Small intestine (tissue), 7 donors: ENCODE measurements around the gene GPRC5C. TPM values are rescaled to one million over a fixed set of nuclear protein-coding genes. Genes with fewer than 3 reads are reported as not detected.

Experiments
- DNase-seq, 2 donors: peaks; one replicate each; pipeline versions ENCODE4 v3.0.0 to v3.0.0-alpha.2; 2013
- FAIRE-seq: peaks from 2 replicates; lab custom pipeline; 2012; peaks lifted over from hg19 to GRCh38; lab: Jason Lieb, UNC
- H3K27ac ChIP-seq, 3 donors: one replicate each; pipeline ENCODE4 v1.5.1; 2013; ENCODE audit warnings: low read length in 2 of 3, mild to moderate bottlenecking in 2 of 3, control low read depth in 1 of 3, inconsistent platforms in 1 of 3, low read depth in 1 of 3, moderate library complexity in 1 of 3
- H3K27me3 ChIP-seq, 3 donors: one replicate each; pipeline ENCODE4 v1.6.1; 2013; ENCODE audit warnings: low read length in 3 of 3, inconsistent platforms in 1 of 3; ENCODE audit not compliant: control insufficient read depth in 3 of 3, insufficient read depth in 3 of 3
- H3K36me3 ChIP-seq, 3 donors: one replicate each; pipeline ENCODE4 v1.6.1; 2013; ENCODE audit warnings: low read length in 3 of 3, inconsistent platforms in 1 of 3, low read depth in 1 of 3, mild to moderate bottlenecking in 1 of 3, moderate library complexity in 1 of 3; ENCODE audit not compliant: control insufficient read depth in 3 of 3, insufficient read depth in 2 of 3
- H3K4me1 ChIP-seq, 3 donors: one replicate each; pipeline ENCODE4 v1.6.1; 2013; ENCODE audit warnings: low read length in 2 of 3, inconsistent platforms in 1 of 3, low read depth in 1 of 3, mild to moderate bottlenecking in 1 of 3, moderate library complexity in 1 of 3; ENCODE audit not compliant: control insufficient read depth in 3 of 3, insufficient read depth in 2 of 3
- H3K4me3 ChIP-seq, 3 donors: one replicate each; pipeline ENCODE4 v1.5.1; 2013; ENCODE audit warnings: low read length in 3 of 3, control low read depth in 1 of 3, inconsistent platforms in 1 of 3, low read depth in 1 of 3, mild to moderate bottlenecking in 1 of 3, moderate library complexity in 1 of 3
- H3K9me3 ChIP-seq, 2 donors: one replicate each; pipeline ENCODE4 v1.6.1; 2013; ENCODE audit warnings: low read depth in 1 of 2, low read length in 1 of 2; ENCODE audit not compliant: control insufficient read depth in 2 of 2, insufficient read depth in 1 of 2
- WGBS, 3 donors: extraction: QIAGEN DNeasy Blood & Tissue Kit; methylation state at CpG; one replicate each; pipeline ENCODE4 v1.1.7; 2013; 5-methylcytosine and 5-hydroxymethylcytosine counted together
- polyA plus RNA-seq, 4 donors: library from polyadenylated mRNA; stranded (reverse) in 3 of 4; unstranded in 1 of 4; fragments of 200-250 nt in 3 of 4; fragments of 120-200 nt in 1 of 4; gene quantifications; one replicate each; pipeline versions ENCODE4 v1.2.1 to v1.2.3, GENCODE V29; 2013
- donor health status: healthy with polysubstance abuse.
- donor health status: control.
- donor health status: control.
- donor health status: Bipolar disorder and iron deficiency.
- donor health status: healthy.

GPRC5C gene
- polyA plus RNA-seq, 4 donors = 41.3 to 72.8 (median 48.1) TPM

DNA sequence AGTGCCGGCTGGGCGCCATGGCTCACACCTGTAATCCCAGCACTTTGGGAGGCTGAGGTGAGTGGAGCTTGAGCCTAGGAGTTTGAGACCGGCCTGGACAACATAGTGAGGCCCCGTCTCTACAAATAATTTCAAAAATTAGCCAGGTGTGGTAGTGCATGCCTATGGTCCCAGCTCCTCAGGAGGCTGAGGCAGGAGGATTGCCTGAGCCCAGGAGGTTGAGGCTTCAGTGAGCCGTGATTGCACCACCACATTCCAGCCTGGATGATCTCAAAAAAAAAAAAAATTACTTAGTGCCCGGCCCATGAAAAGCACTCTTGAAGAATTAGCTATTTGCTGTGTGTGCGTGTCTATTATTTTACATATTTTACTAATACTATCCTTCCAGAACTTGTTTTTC, 9.6 kb downstream of the GPRC5C start:
- no peak for DNase-seq
- Histone ChIP-seq H3K27me3 (no peaks in the 10 kb centered on the region), H3K36me3 (peaks cover 0 to 55% (median 0%) of the 10 kb centered on the region in 3 donors), H3K27ac (no peak overlapping the region), H3K4me1 (peaks cover 6 to 28% (median 9%) of the 10 kb centered on the region in 3 donors), H3K9me3 (peaks cover 0 to 10% of the 10 kb centered on the region in 2 donors), H3K4me3 (no peak overlapping the region)
- 88 to 93% (median 89%) methylated on average over 7 of the region's 7 CpGs for WGBS, 3 donors
- no peak for FAIRE-seq

DNA sequence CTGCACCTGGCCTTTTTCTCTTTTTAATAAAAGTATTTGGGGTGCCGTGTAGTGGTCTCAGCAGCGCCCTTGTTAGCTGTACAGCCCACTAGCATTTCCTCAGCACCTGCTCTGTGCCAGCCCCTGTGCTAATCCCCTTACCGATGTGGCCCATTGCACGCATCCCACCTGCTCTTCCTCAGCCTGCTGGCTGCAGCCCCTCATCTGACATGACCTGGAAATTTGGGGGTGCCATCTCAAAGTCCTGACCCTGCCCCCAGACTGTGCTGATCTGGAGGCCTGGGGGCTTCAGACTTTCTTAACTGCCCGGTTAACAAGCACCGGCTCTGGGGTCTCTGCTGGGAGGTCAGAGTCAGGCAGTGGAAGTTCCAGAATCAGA, 10.4 kb downstream of the GPRC5C start:
- no peak for DNase-seq
- no peak overlapping the region for H3K4me3 ChIP-seq

DNA sequence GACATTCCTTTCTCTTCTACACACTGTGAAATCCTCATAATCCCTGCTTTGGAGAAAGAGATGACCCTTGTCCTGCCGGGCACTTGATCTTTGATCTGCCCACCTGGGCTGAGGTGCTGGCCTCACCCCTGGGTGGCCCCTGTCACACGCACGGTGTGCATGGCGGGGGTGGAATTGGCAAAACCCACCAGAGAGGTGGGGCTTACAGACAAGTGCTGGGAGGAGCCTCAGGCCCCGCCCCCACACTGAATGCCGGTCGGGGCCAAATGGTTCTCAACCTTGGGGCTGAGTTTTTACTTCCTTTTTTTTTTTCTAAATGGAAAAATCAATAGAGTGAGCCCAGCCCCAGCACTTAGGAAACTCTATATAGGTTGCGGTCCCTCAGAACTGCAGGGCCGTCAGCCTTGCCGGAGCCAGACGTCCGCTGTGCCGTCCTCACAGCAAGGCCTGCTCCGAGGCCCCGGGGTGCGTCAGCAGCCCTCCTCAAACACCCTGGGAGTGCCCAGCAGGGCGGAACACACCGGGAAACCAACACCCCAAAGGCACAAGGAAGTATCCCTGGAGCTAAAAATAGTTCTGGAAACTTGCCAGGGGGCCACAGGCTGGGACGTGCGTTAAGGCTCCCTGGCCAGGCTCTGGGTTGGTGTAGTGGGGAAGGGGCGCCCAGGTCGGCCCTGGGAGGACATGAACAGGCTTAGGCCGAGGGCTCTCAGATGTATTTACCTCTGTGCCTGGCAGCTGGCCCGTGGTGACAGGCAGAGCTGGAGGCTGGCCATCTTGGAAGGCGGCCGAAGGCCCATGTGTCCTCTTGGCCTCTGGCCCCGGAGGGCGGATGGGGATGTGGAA, 11.0 kb downstream of the GPRC5C start:
- FAIRE-seq (no peak), DNase-seq (peak; percentile 94 to 96)
- H3K27ac ChIP-seq = peak overlapping the region; percentile 86 to 98 (median 93)
- H3K27me3 ChIP-seq = no peaks in the 10 kb centered on the region
- WGBS, 3 donors = 8 to 15% (median 9%) methylated on average over 28 of the region's 28 CpGs
- peaks cover 0 to 7% of the 10 kb centered on the region in 2 donors for H3K9me3 ChIP-seq
- peaks cover 6 to 28% (median 9%) of the 10 kb centered on the region in 3 donors for H3K4me1 ChIP-seq
- peaks cover 0 to 68% (median 0%) of the 10 kb centered on the region in 3 donors for H3K36me3 ChIP-seq
- H3K4me3 ChIP-seq = peak overlapping the region in 1 of 3 donors; percentile 16

More for the DNA sequence above, 10.4 kb downstream of the GPRC5C start:
- peaks cover 6 to 28% (median 9%) of the 10 kb centered on the region in 3 donors for H3K4me1 ChIP-seq
- WGBS, 3 donors = 54 to 73% (median 67%) methylated on average over 6 of the region's 6 CpGs
- peak overlapping the region; percentile 64 to 98 (median 93) for H3K27ac ChIP-seq
- no peak for FAIRE-seq
- peaks cover 0 to 10% of the 10 kb centered on the region in 2 donors for H3K9me3 ChIP-seq
- no peaks in the 10 kb centered on the region for H3K27me3 ChIP-seq
- peaks cover 0 to 62% (median 0%) of the 10 kb centered on the region in 3 donors for H3K36me3 ChIP-seq

GRCh38 chr17:74443516-74444296, 11.8 kb downstream of the GPRC5C start:
- no peaks in the 10 kb centered on the region for H3K9me3 ChIP-seq
- WGBS, 3 donors = 55 to 57% (median 56%) methylated on average over 8 of the region's 8 CpGs
- H3K36me3 ChIP-seq = peaks cover 0 to 73% (median 0%) of the 10 kb centered on the region in 3 donors
- H3K27me3 ChIP-seq = no peaks in the 10 kb centered on the region
- FAIRE-seq (no peak), DNase-seq (no peak)
- peak overlapping the region; percentile 86 to 98 (median 93) for H3K27ac ChIP-seq
- H3K4me1 ChIP-seq = peaks cover 6 to 28% (median 9%) of the 10 kb centered on the region in 3 donors
- H3K4me3 ChIP-seq = peak overlapping the region in 1 of 3 donors; percentile 16

DNA sequence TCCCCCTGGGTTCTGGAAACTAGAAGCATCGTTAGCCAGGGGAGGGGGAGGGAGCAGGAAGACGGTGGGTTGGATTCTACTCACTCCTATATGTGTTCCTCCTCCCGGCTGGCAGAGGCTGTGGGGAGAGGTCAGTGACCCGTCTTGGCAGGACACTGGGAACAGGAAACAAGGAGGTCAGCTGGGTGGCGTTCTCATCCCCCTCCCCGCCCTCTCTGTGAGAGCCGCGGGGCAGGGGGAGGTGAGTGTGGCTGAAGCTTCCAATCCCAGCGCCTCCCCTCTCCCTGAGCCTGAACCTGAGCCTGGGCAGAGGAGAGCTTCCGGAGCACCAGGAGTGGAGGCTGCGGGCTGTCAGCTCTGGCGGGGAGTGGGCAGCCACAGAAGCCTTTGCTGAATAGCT, 12.5 kb downstream of the GPRC5C start:
- peak overlapping the region in 2 of 3 donors; percentile 93 to 98 for H3K27ac ChIP-seq
- H3K36me3 ChIP-seq = peaks cover 0 to 75% (median 0%) of the 10 kb centered on the region in 3 donors
- no peak for DNase-seq
- H3K27me3 ChIP-seq = no peaks in the 10 kb centered on the region
- no peaks in the 10 kb centered on the region for H3K9me3 ChIP-seq
- peaks cover 6 to 28% (median 9%) of the 10 kb centered on the region in 3 donors for H3K4me1 ChIP-seq
- no peak overlapping the region for H3K4me3 ChIP-seq
- no peak for FAIRE-seq
- WGBS, 3 donors = 40 to 59% (median 52%) methylated on average over 8 to 12 of the region's 12 CpGs

GRCh38 chr17:74445158-74445557, 13.3 kb downstream of the GPRC5C start:
- 76 to 89% (median 83%) methylated on average over 7 of the region's 7 CpGs for WGBS, 3 donors
- H3K27ac ChIP-seq = peak overlapping the region in 1 of 3 donors; percentile 98
- H3K4me3 ChIP-seq = no peak overlapping the region
- peaks cover 0 to 75% (median 0%) of the 10 kb centered on the region in 3 donors for H3K36me3 ChIP-seq
- H3K9me3 ChIP-seq = no peaks in the 10 kb centered on the region
- H3K27me3 ChIP-seq = no peaks in the 10 kb centered on the region
- no peak for FAIRE-seq
- peaks cover 6 to 28% (median 9%) of the 10 kb centered on the region in 3 donors for H3K4me1 ChIP-seq
- DNase-seq = no peak

DNA sequence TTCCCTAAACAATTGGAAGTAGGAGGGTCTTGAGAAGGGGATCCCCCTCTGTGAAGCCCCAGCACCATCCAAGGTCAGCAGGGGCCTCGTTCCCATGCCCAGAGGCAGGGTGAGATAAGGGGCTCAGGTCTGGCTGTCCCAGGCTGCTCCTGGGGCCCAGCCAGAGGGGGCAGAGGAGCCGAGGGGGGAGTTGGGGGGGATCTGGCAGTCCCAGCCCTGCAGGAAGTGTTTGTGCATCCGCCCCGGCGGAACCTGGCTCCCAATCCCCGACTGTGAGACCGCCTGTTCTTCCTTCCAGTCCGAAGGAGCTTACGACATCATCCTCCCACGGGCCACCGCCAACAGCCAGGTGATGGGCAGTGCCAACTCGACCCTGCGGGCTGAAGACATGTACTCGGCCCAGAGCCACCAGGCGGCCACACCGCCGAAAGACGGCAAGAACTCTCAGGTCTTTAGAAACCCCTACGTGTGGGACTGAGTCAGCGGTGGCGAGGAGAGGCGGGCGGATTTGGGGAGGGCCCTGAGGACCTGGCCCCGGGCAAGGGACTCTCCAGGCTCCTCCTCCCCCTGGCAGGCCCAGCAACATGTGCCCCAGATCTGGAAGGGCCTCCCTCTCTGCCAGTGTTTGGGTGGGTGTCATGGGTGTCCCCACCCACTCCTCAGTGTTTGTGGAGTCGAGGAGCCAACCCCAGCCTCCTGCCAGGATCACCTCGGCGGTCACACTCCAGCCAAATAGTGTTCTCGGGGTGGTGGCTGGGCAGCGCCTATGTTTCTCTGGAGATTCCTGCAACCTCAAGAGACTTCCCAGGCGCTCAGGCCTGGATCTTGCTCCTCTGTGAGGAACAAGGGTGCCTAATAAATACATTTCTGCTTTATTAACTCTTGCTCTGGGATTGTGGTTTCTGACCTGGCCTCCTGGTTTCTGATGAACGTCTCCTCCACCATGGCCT, 14.9 kb downstream of the GPRC5C start:
- H3K27ac ChIP-seq = peak overlapping the region in 2 of 3 donors; percentile 3 to 14
- H3K36me3 ChIP-seq = peaks cover 0 to 69% (median 0%) of the 10 kb centered on the region in 3 donors
- 63 to 78% (median 73%) methylated on average over 28 to 31 of the region's 31 CpGs for WGBS, 3 donors
- DNase-seq (no peak), FAIRE-seq (no peak)
- no peaks in the 10 kb centered on the region for H3K27me3 ChIP-seq
- no peak overlapping the region for H3K4me3 ChIP-seq
- H3K9me3 ChIP-seq = no peaks in the 10 kb centered on the region
- peaks cover 8 to 28% (median 9%) of the 10 kb centered on the region in 3 donors for H3K4me1 ChIP-seq
